Keratinocyte (primary cell): ENCODE measurements around the gene UQCRH. TPM values are rescaled to one million over a fixed set of nuclear protein-coding genes. Genes with fewer than 3 reads are reported as not detected.

ENCODE experiments used
- DNase-seq: peaks from one replicate; pipeline ENCODE4 v3.0.0-alpha.2; 2011; ENCODE audit warnings: low read depth, missing footprints, low spot score
- FAIRE-seq: peaks from 2 replicates; lab custom pipeline; 2011; peaks lifted over from hg19 to GRCh38; lab: Jason Lieb, UNC
- H2AFZ ChIP-seq: 2 replicates; pipeline ENCODE4 v1.6.0; 2012; ENCODE audit warnings: low read length, control low read depth, inconsistent platforms; ENCODE audit not compliant: control insufficient read depth
- H3K27ac ChIP-seq: 2 replicates; pipeline ENCODE4 v1.5.1; 2011; ENCODE audit warnings: low read length; ENCODE audit not compliant: control insufficient read depth, insufficient read depth
- H3K27me3 ChIP-seq: 3 replicates; pipeline ENCODE4 v1.6.0; 2011; ENCODE audit warnings: low read length; ENCODE audit not compliant: control insufficient read depth, insufficient read depth; ENCODE audit errors: extremely low read depth
- H3K36me3 ChIP-seq, 2 experiments: 2 replicates in 1 of 2; 3 replicates in 1 of 2; pipeline ENCODE4 v1.5.1; 2011; ENCODE audit warnings: low read length in 2 of 2, mild to moderate bottlenecking in 1 of 2; ENCODE audit not compliant: control insufficient read depth in 2 of 2, insufficient read depth in 2 of 2; ENCODE audit errors: extremely low read depth in 1 of 2
- H3K4me1 ChIP-seq: 3 replicates; pipeline ENCODE4 v1.5.1; 2011; ENCODE audit warnings: low read length; ENCODE audit not compliant: control insufficient read depth, insufficient read depth; ENCODE audit errors: extremely low read depth
- H3K4me2 ChIP-seq: 3 replicates; pipeline ENCODE4 v1.6.0; 2011; ENCODE audit warnings: low read depth, low read length; ENCODE audit not compliant: control insufficient read depth, insufficient read depth; ENCODE audit errors: extremely low read depth
- H3K4me3 ChIP-seq, 3 experiments: fragments of 200-600 bp in 1 of 3; sonication (generic) in 1 of 3; 2 replicates in 2 of 3; 3 replicates in 1 of 3; pipeline ENCODE4 v1.5.1; 2011 to 2016; ENCODE audit warnings: low read length in 3 of 3, mild to moderate bottlenecking in 3 of 3, control low read depth in 2 of 3, inconsistent platforms in 1 of 3, low read depth in 1 of 3, mixed read lengths in 1 of 3, mixed run types in 1 of 3, moderate library complexity in 1 of 3; ENCODE audit not compliant: control insufficient read depth in 2 of 3, insufficient read depth in 2 of 3; ENCODE audit errors: extremely low read depth in 1 of 3
- H3K79me2 ChIP-seq: 2 replicates; pipeline ENCODE4 v1.6.0; 2012; ENCODE audit warnings: low read length; ENCODE audit not compliant: control insufficient read depth, insufficient read depth
- H3K9ac ChIP-seq: 3 replicates; pipeline ENCODE4 v1.6.0; 2011; ENCODE audit warnings: low read length; ENCODE audit not compliant: control insufficient read depth, insufficient read depth; ENCODE audit errors: extremely low read depth
- H3K9me1 ChIP-seq: 3 replicates; pipeline ENCODE4 v1.6.0; 2011; ENCODE audit warnings: low read length; ENCODE audit not compliant: control insufficient read depth, insufficient read depth; ENCODE audit errors: extremely low read depth
- H3K9me3 ChIP-seq: 2 replicates; pipeline ENCODE4 v1.5.1; 2012; ENCODE audit warnings: low read depth, low read length; ENCODE audit not compliant: control insufficient read depth
- H4K20me1 ChIP-seq: 3 replicates; pipeline ENCODE4 v1.6.0; 2011; ENCODE audit warnings: low read length; ENCODE audit not compliant: control insufficient read depth, insufficient read depth; ENCODE audit errors: extremely low read depth
- CTCF ChIP-seq, 3 experiments: IDR thresholded peaks in 1 of 3; conservative IDR thresholded peaks in 1 of 3; optimal IDR thresholded peaks in 1 of 3; 2 replicates in 2 of 3; 3 replicates in 1 of 3; pipeline versions ENCODE3 to v1.5.1; 2011; ENCODE audit warnings: low read length in 3 of 3, mild to moderate bottlenecking in 3 of 3, moderate library complexity in 2 of 3, control low read depth in 1 of 3, inconsistent platforms in 1 of 3; ENCODE audit not compliant: insufficient read depth in 2 of 3; ENCODE audit errors: extremely low read depth in 1 of 3
- EZH2 ChIP-seq: IDR thresholded peaks from one replicate; pipeline ENCODE4 v1.6.1; 2012; ENCODE audit warnings: inconsistent platforms, mild to moderate bottlenecking, low read length, moderate library complexity
- dilution Hi-C: fragments of 300-500 bp; cut with MboI; formaldehyde crosslinking; loops from one replicate; pipeline ENCODE4 v1.7.0; 2020; ENCODE audit warnings: low sequenced_read_pairs; ENCODE audit not compliant: extremely low pct_ligation_motif_present
- polyA plus RNA-seq, 5 experiments: library from polyadenylated mRNA; depleted of rRNA in 3 of 5; stranded (reverse) in 3 of 5; stranded (forward) in 1 of 5; unstranded in 1 of 5; fragments of >200 nt; gene quantifications; 1 replicate in 1 of 5; 2 replicates in 3 of 5; 3 replicates in 1 of 5; pipeline versions ENCODE4 v1.2.1 to v1.2.3, GENCODE V29; 2011 to 2012; ENCODE audit warnings: missing spikeins in 2 of 5, low read depth in 1 of 5, low replicate concordance in 1 of 5

Gene UQCRH
- polyA plus RNA-seq, 1 donor (not counting 4 experiments of a cell fraction or from before 2014, with no cell fraction given) = 970 TPM

GRCh38 chr1:46300673-46301405 lies 2.7 kb upstream of the UQCRH start:
- FAIRE-seq (no peak), DNase-seq (no peak)
- peak overlapping the region; percentile 99 for H3K4me2 ChIP-seq
- H4K20me1 ChIP-seq = peaks cover 3% of the 10 kb centered on the region
- peak overlapping the region; percentile 98 for H3K27ac ChIP-seq
- TF ChIP-seq CTCF (optimal IDR thresholded peaks at IDR 0.05 in 1 of 3, IDR thresholded peaks at IDR 0.05 in 1 of 3, conservative IDR thresholded peaks at IDR 0.05 in 1 of 3; ENCODE audit: extremely low read depth in 1 of 3, insufficient read depth in 2 of 3, low read length in 3 of 3) (no peak), EZH2 (no peak)
- H3K9me1 ChIP-seq = no peaks in the 10 kb centered on the region
- H3K4me1 ChIP-seq = peaks cover 17% of the 10 kb centered on the region
- H3K9ac ChIP-seq = peak overlapping the region; percentile 96
- peaks cover 7 to 15% of the 10 kb centered on the region in 2 experiments for H3K36me3 ChIP-seq
- dilution Hi-C loops = no loop called here
- peak overlapping the region; percentile 76 to 99 (median 99) for H3K4me3 ChIP-seq
- H2AFZ ChIP-seq = no peak overlapping the region
- no peaks in the 10 kb centered on the region for H3K9me3 ChIP-seq
- no peaks in the 10 kb centered on the region for H3K27me3 ChIP-seq
- H3K79me2 ChIP-seq = peaks cover 72% of the 10 kb centered on the region

DNA sequence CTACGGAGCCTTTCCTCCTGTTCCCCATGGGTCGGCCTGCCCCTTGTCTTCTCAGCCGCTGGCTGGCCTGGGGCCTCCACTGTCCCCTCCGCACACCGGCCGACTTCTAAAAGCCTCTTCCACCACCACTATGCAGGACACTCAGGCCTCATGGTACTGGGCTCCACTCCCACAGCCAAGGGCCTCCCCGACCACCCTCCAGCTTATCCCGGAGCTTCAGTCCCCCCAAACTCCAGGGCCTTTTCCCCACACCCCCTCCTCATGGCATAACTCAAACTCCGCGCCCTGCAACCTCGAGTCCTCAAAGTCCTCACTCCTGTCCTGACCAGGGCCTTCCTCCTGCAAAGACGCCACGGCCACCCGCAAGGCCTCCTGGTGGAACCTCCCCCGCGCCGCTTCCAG lies 2.1 kb upstream of the UQCRH start:
- dilution Hi-C loops = no loop called here
- TF ChIP-seq EZH2 (no peak), CTCF (optimal IDR thresholded peaks at IDR 0.05 in 1 of 3, IDR thresholded peaks at IDR 0.05 in 1 of 3, conservative IDR thresholded peaks at IDR 0.05 in 1 of 3; ENCODE audit: extremely low read depth in 1 of 3, insufficient read depth in 2 of 3, low read length in 3 of 3) (no peak)
- H2AFZ ChIP-seq = no peak overlapping the region

More for the DNA sequence above, 2.1 kb upstream of the UQCRH start:
- Histone ChIP-seq H3K9me1 (no peaks in the 10 kb centered on the region), H3K79me2 (peaks cover 78% of the 10 kb centered on the region), H3K4me3 (peak overlapping the region; percentile 76 to 99 (median 99)), H3K36me3 (peaks cover 5 to 13% of the 10 kb centered on the region in 2 experiments), H3K27me3 (no peaks in the 10 kb centered on the region), H3K4me1 (peaks cover 17% of the 10 kb centered on the region), H3K9me3 (no peaks in the 10 kb centered on the region), H3K4me2 (peak overlapping the region; percentile 99), H4K20me1 (peaks cover 3% of the 10 kb centered on the region), H3K9ac (peak overlapping the region; percentile 96), H3K27ac (peak overlapping the region; percentile 98)
- FAIRE-seq = no peak
- DNase-seq = no peak
